ENCODE results near the gene MYO5B.
"Not testable (repeated sequence)": the region's sequence is repeated elsewhere in the genome, so short reads cannot be mapped to it uniquely, and the experiment has no call there.

GRCh38 chr18:49889552-49889951 is 305.4 kb downstream of the MYO5B start:
- not testable (repeated sequence) for TF ChIP-seq CTCF (conservative IDR thresholded peaks at IDR 0.05); ZFX (IDR thresholded peaks at IDR 0.05)
